ENCODE data around the gene ZFTA. TPM values are rescaled to one million over a fixed set of nuclear protein-coding genes. Genes with fewer than 3 reads are reported as not detected.

The ZFTA gene
- total and polyA plus RNA-seq, 3 donors from 2014 or later, result 12.0 to 31.0 (median 19.5) TPM

GRCh38 chr11:63719987-63720386 is 48.6 kb downstream of the ZFTA start:
- 51 to 59% methylated on average over 2 of the region's 2 CpGs for WGBS, 2 donors

GRCh38 chr11:63719001-63719400 is 49.6 kb downstream of the ZFTA start:
- no peaks in the 10 kb centered on the region for H3K4me1 ChIP-seq
- no peak overlapping the region for H3K27ac ChIP-seq
- intact Hi-C loops (cut with DNase I; ENCODE audit: low total_unique reads), result no loop called here

More at GRCh38 chr11:63719987-63720386, 48.6 kb downstream of the ZFTA start:
- intact Hi-C loops (cut with DNase I; ENCODE audit: low total_unique reads), result no loop called here
- H3K9me3 ChIP-seq, result no peaks in the 10 kb centered on the region
- H3K27me3 ChIP-seq, result no peaks in the 10 kb centered on the region
- H3K4me3 ChIP-seq, result no peak overlapping the region
- no peaks in the 10 kb centered on the region for H3K4me1 ChIP-seq
- TF ChIP-seq CTCF (IDR thresholded peaks at IDR 0.05) (no peak), POLR2A (IDR thresholded peaks at IDR 0.05) (no peak)
- no peak overlapping the region for H3K27ac ChIP-seq
- no peak for DNase-seq
- no peaks in the 10 kb centered on the region for H3K36me3 ChIP-seq (ENCODE audit: low read depth, missing control alignments)

More at GRCh38 chr11:63719001-63719400, 49.6 kb downstream of the ZFTA start:
- WGBS, 2 donors, result 82 to 86% methylated on average over 1 of the region's 1 CpG
- Histone ChIP-seq H3K36me3 (ENCODE audit: low read depth, missing control alignments) (no peaks in the 10 kb centered on the region), H3K4me3 (no peak overlapping the region), H3K27me3 (no peaks in the 10 kb centered on the region), H3K9me3 (no peaks in the 10 kb centered on the region)
- DNase-seq, result no peak
- no peak for TF ChIP-seq POLR2A (IDR thresholded peaks at IDR 0.05)
- TF ChIP-seq CTCF (IDR thresholded peaks at IDR 0.05), result no peak

Small RNAs within 50 kb of the gene (small RNA-seq; reads per million reads assigned to genes)
- gene RN7SL596P, result 0 reads per million in 2 donors

Other genes starting within 250 kb of the ZFTA start
- gene PLAAT4, start 232.0 kb downstream of the ZFTA start, total RNA-seq, result 10 to 100 TPM in 1 of 2 donors, 1 to 10 TPM in 1; 9.8 to 14.2 TPM
- 35.0 TPM for gene PLAAT4, start 232.0 kb downstream of the ZFTA start, polyA plus RNA-seq (ENCODE audit: insufficient read depth, low read depth, low replicate concordance)
- gene PLAAT2, start 205.4 kb downstream of the ZFTA start, total RNA-seq, result 1 to 10 TPM in 1 of 2 donors, under 1 TPM in 1; 0.43 to 1.2 TPM
- 0.66 TPM for gene PLAAT2, start 205.4 kb downstream of the ZFTA start, polyA plus RNA-seq (ENCODE audit: insufficient read depth, low read depth, low replicate concordance)
- gene PLAAT3, start 154.3 kb downstream of the ZFTA start, total RNA-seq, result 100 to 1,000 TPM; 136 to 147 TPM
- gene PLAAT3, start 154.3 kb downstream of the ZFTA start, polyA plus RNA-seq (ENCODE audit: insufficient read depth, low read depth, low replicate concordance), result 301 TPM
- 10 to 100 TPM; 51.1 to 63.9 TPM for gene ATL3, start 97.4 kb downstream of the ZFTA start, total RNA-seq
- gene ATL3, start 97.4 kb downstream of the ZFTA start, polyA plus RNA-seq (ENCODE audit: insufficient read depth, low read depth, low replicate concordance), result 66.4 TPM
- gene RTN3, start 87.3 kb downstream of the ZFTA start, total RNA-seq, result 10 to 100 TPM; 75.6 to 81.6 TPM
- gene RTN3, start 87.3 kb downstream of the ZFTA start, polyA plus RNA-seq (ENCODE audit: insufficient read depth, low read depth, low replicate concordance), result 103 TPM
- 10 to 100 TPM; 38.6 to 45.1 TPM for gene SPINDOC, start 44.7 kb upstream of the ZFTA start, total RNA-seq
- 71.6 TPM for gene SPINDOC, start 44.7 kb upstream of the ZFTA start, polyA plus RNA-seq (ENCODE audit: insufficient read depth, low read depth, low replicate concordance)
- 10 to 100 TPM; 51.7 to 52.8 TPM for gene MARK2, start 70.3 kb upstream of the ZFTA start, total RNA-seq
- 24.7 TPM for gene MARK2, start 70.3 kb upstream of the ZFTA start, polyA plus RNA-seq (ENCODE audit: insufficient read depth, low read depth, low replicate concordance)
- 1 to 10 TPM; 3.9 to 6.3 TPM for gene RCOR2, start 148.4 kb upstream of the ZFTA start, total RNA-seq
- 7.9 TPM for gene RCOR2, start 148.4 kb upstream of the ZFTA start, polyA plus RNA-seq (ENCODE audit: insufficient read depth, low read depth, low replicate concordance)
- 10 to 100 TPM; 44.8 to 57.5 TPM for gene NAA40, start 170.2 kb upstream of the ZFTA start, total RNA-seq
- gene NAA40, start 170.2 kb upstream of the ZFTA start, polyA plus RNA-seq (ENCODE audit: insufficient read depth, low read depth, low replicate concordance), result 49.7 TPM
- gene COX8A, start 205.8 kb upstream of the ZFTA start, total RNA-seq, result 100 to 1,000 TPM; 438 to 536 TPM
- 212 TPM for gene COX8A, start 205.8 kb upstream of the ZFTA start, polyA plus RNA-seq (ENCODE audit: insufficient read depth, low read depth, low replicate concordance)
- gene OTUB1, start 217.7 kb upstream of the ZFTA start, total RNA-seq, result 100 to 1,000 TPM; 121 to 145 TPM
- 115 TPM for gene OTUB1, start 217.7 kb upstream of the ZFTA start, polyA plus RNA-seq (ENCODE audit: insufficient read depth, low read depth, low replicate concordance)